Measurements from ENCODE around the gene CYP1A2. TPM values are rescaled to one million over a fixed set of nuclear protein-coding genes. Genes with fewer than 3 reads are reported as not detected.
"Not testable (repeated sequence)": the region's sequence is repeated elsewhere in the genome, so short reads cannot be mapped to it uniquely, and the experiment has no call there.

Gene CYP1A2
- total RNA-seq, 1 donor from 2014 or later, result not detected

- Mint-ChIP-seq H3K9me3 (no peaks in the 10 kb centered on the region), H3K36me3 (ENCODE audit: low read depth) (peaks cover 27% of the 10 kb centered on the region), H3K27ac (peak overlapping the region; percentile 85), H3K4me3 (peak overlapping the region; percentile 86), H3K4me1 (ENCODE audit: low read depth) (peaks cover 60% of the 10 kb centered on the region), H3K27me3 (ENCODE audit: insufficient read depth) (no peaks in the 10 kb centered on the region)
- intact Hi-C loops (cut with micrococcal nuclease), result loop anchor here (1.0 to 10.0 kb wide), 4 partner anchors 110 to 842 kb away; partner anchors contain the start of genes CLK3, COX5A, MPI and SNUPN
- DNase-seq (ENCODE audit: low spot score), result no peak
These were observed 33.8 kb downstream of the CYP1A2 start for GRCh38 chr15:74782259-74783071.

- Mint-ChIP-seq H3K4me3 (peak overlapping the region; percentile 86), H3K9me3 (no peaks in the 10 kb centered on the region), H3K27ac (peak overlapping the region; percentile 85), H3K4me1 (ENCODE audit: low read depth) (peaks cover 60% of the 10 kb centered on the region), H3K27me3 (ENCODE audit: insufficient read depth) (no peaks in the 10 kb centered on the region), H3K36me3 (ENCODE audit: low read depth) (peaks cover 29% of the 10 kb centered on the region)
- intact Hi-C loops (cut with micrococcal nuclease), result loop anchor here (1.0 to 10.0 kb wide), 4 partner anchors 109 to 842 kb away; partner anchors contain the start of genes CLK3, COX5A, MPI and SNUPN
- no peak for DNase-seq (ENCODE audit: low spot score)
These were observed 34.6 kb downstream of the CYP1A2 start for GRCh38 chr15:74783072-74783807.

- no peak for DNase-seq (ENCODE audit: low spot score)
- Mint-ChIP-seq H3K27ac (peak overlapping the region; percentile 85), H3K4me3 (peak overlapping the region; percentile 86), H3K4me1 (ENCODE audit: low read depth) (peaks cover 60% of the 10 kb centered on the region), H3K9me3 (no peaks in the 10 kb centered on the region), H3K27me3 (ENCODE audit: insufficient read depth) (no peaks in the 10 kb centered on the region), H3K36me3 (ENCODE audit: low read depth) (peaks cover 32% of the 10 kb centered on the region)
- intact Hi-C loops (cut with micrococcal nuclease), result loop anchor here (1.0 to 10.0 kb wide), 4 partner anchors 109 to 841 kb away; partner anchors contain the start of genes CLK3, COX5A, MPI and SNUPN
These were observed 35.1 kb downstream of the CYP1A2 start for GRCh38 chr15:74783808-74784175.

GRCh38 chr15:74784426-74785193 is 36.0 kb downstream of the CYP1A2 start:
- DNase-seq (ENCODE audit: low spot score), result no peak
- peaks cover 60% of the 10 kb centered on the region for H3K4me1 Mint-ChIP-seq (ENCODE audit: low read depth)
- no peaks in the 10 kb centered on the region for H3K9me3 Mint-ChIP-seq
- H3K27me3 Mint-ChIP-seq (ENCODE audit: insufficient read depth), result no peaks in the 10 kb centered on the region
- H3K27ac Mint-ChIP-seq, result peak overlapping the region; percentile 98
- peaks cover 36% of the 10 kb centered on the region for H3K36me3 Mint-ChIP-seq (ENCODE audit: low read depth)
- peak overlapping the region; percentile 86 for H3K4me3 Mint-ChIP-seq
- intact Hi-C loops (cut with micrococcal nuclease), result loop anchor here (1.0 to 10.0 kb wide), 5 partner anchors 86 to 840 kb away; partner anchors contain the start of genes CLK3, MPI, PPCDC and SNUPN

GRCh38 chr15:74785194-74786032 is 36.8 kb downstream of the CYP1A2 start:
- intact Hi-C loops (cut with micrococcal nuclease), result loop anchor here (1.0 to 10.0 kb wide), 4 partner anchors 85 to 839 kb away; partner anchors contain the start of genes ARID3B, PPCDC and SNUPN
- peaks cover 57% of the 10 kb centered on the region for H3K4me1 Mint-ChIP-seq (ENCODE audit: low read depth)
- H3K27me3 Mint-ChIP-seq (ENCODE audit: insufficient read depth), result no peaks in the 10 kb centered on the region

GRCh38 chr15:74786081-74786480 is 37.4 kb downstream of the CYP1A2 start:
- peak overlapping the region; percentile 86 for H3K4me3 Mint-ChIP-seq
- intact Hi-C loops (cut with micrococcal nuclease), result loop anchor here (2.0 to 10.0 kb wide), 3 partner anchors 236 to 839 kb away; partner anchors contain the start of genes ARID3B, PPCDC and SNUPN
- H3K27me3 Mint-ChIP-seq (ENCODE audit: insufficient read depth); H3K9me3 Mint-ChIP-seq; DNase-seq (ENCODE audit: low spot score): not testable (repeated sequence)
- H3K27ac Mint-ChIP-seq, result peak overlapping the region; percentile 98
- peaks cover 44% of the 10 kb centered on the region for H3K36me3 Mint-ChIP-seq (ENCODE audit: low read depth)
- H3K4me1 Mint-ChIP-seq (ENCODE audit: low read depth), result peaks cover 57% of the 10 kb centered on the region

More at GRCh38 chr15:74785194-74786032, 36.8 kb downstream of the CYP1A2 start:
- peak overlapping the region; percentile 86 for H3K4me3 Mint-ChIP-seq
- peak overlapping the region; percentile 98 for H3K27ac Mint-ChIP-seq
- no peak for DNase-seq (ENCODE audit: low spot score)
- no peaks in the 10 kb centered on the region for H3K9me3 Mint-ChIP-seq
- H3K36me3 Mint-ChIP-seq (ENCODE audit: low read depth), result peaks cover 40% of the 10 kb centered on the region

- H3K4me3 Mint-ChIP-seq, result peak overlapping the region; percentile 86
- H3K36me3 Mint-ChIP-seq (ENCODE audit: low read depth), result peaks cover 49% of the 10 kb centered on the region
- peak overlapping the region; percentile 98 for H3K27ac Mint-ChIP-seq
- H3K9me3 Mint-ChIP-seq, result no peaks in the 10 kb centered on the region
- DNase-seq (ENCODE audit: low spot score), result no peak
- no peaks in the 10 kb centered on the region for H3K27me3 Mint-ChIP-seq (ENCODE audit: insufficient read depth)
- intact Hi-C loops (cut with micrococcal nuclease), result loop anchor here (1.0 to 10.0 kb wide), 4 partner anchors 9 to 838 kb away; partner anchors contain the start of genes ARID3B, PPCDC and SNUPN
- peaks cover 57% of the 10 kb centered on the region for H3K4me1 Mint-ChIP-seq (ENCODE audit: low read depth)
These were observed 38.0 kb downstream of the CYP1A2 start for GRCh38 chr15:74786551-74787165.

GRCh38 chr15:74787251-74788041 is 38.8 kb downstream of the CYP1A2 start:
- H3K4me1 Mint-ChIP-seq (ENCODE audit: low read depth), result peaks cover 65% of the 10 kb centered on the region
- peaks cover 56% of the 10 kb centered on the region for H3K36me3 Mint-ChIP-seq (ENCODE audit: low read depth)
- no peaks in the 10 kb centered on the region for H3K9me3 Mint-ChIP-seq
- H3K4me3 Mint-ChIP-seq, result peak overlapping the region; percentile 86
- peak overlapping the region; percentile 98 for H3K27ac Mint-ChIP-seq
- intact Hi-C loops (cut with micrococcal nuclease), result loop anchor here (1.0 to 10.0 kb wide), 7 partner anchors 7 to 837 kb away; partner anchors contain the start of genes ARID3B, PPCDC, RPP25 and SNUPN
- no peaks in the 10 kb centered on the region for H3K27me3 Mint-ChIP-seq (ENCODE audit: insufficient read depth)
- DNase-seq (ENCODE audit: low spot score), result peak; percentile 89

- no peaks in the 10 kb centered on the region for H3K9me3 Mint-ChIP-seq
- intact Hi-C loops (cut with micrococcal nuclease), result loop anchor here (1.0 to 10.0 kb wide), 5 partner anchors 8 to 837 kb away; partner anchors contain the start of genes PPCDC, RPP25 and SNUPN
- peak overlapping the region; percentile 98 for H3K27ac Mint-ChIP-seq
- peak overlapping the region; percentile 86 for H3K4me3 Mint-ChIP-seq
- DNase-seq (ENCODE audit: low spot score), result no peak
- peaks cover 53% of the 10 kb centered on the region for H3K36me3 Mint-ChIP-seq (ENCODE audit: low read depth)
- H3K27me3 Mint-ChIP-seq (ENCODE audit: insufficient read depth), result no peaks in the 10 kb centered on the region
- peaks cover 72% of the 10 kb centered on the region for H3K4me1 Mint-ChIP-seq (ENCODE audit: low read depth)
These were observed 39.5 kb downstream of the CYP1A2 start for GRCh38 chr15:74788042-74788682.

- Mint-ChIP-seq H3K36me3 (ENCODE audit: low read depth) (peaks cover 48% of the 10 kb centered on the region), H3K9me3 (no peaks in the 10 kb centered on the region)
- DNase-seq (ENCODE audit: low spot score), result no peak
These were observed 40.1 kb downstream of the CYP1A2 start for GRCh38 chr15:74788683-74789151.

More at GRCh38 chr15:74788683-74789151, 40.1 kb downstream of the CYP1A2 start:
- Mint-ChIP-seq H3K4me1 (ENCODE audit: low read depth) (peaks cover 78% of the 10 kb centered on the region), H3K4me3 (peak overlapping the region; percentile 86), H3K27me3 (ENCODE audit: insufficient read depth) (no peaks in the 10 kb centered on the region), H3K27ac (peak overlapping the region; percentile 98)
- intact Hi-C loops (cut with micrococcal nuclease), result loop anchor here (1.0 to 10.0 kb wide), 5 partner anchors 8 to 836 kb away; partner anchors contain the start of genes PPCDC, RPP25 and SNUPN

Data from activated T-helper 1 cell treated with anti-CD3 and anti-CD28 coated beads, Interleukin-12 subunit alpha, Interleukin-12 subunit beta, Interleukin-2, Interleukin-4 antibody, amounts not matched to agents 30 ng/mL and 10 ng/mL and 1 ng/mL, durations not matched to agents 14 hours and 24 hours and 36 hours (primary cell).